Testis (tissue), 3 donors: ENCODE results near the gene GIPC2. TPM values are rescaled to one million over a fixed set of nuclear protein-coding genes. Genes with fewer than 3 reads are reported as not detected.

Experiments
- DNase-seq: peaks from one replicate; pipeline ENCODE4 v3.0.0-alpha.2; 2019
- H3K27ac ChIP-seq, 2 donors: fragments of 200-600 bp; sonication (generic); one replicate each; pipeline ENCODE4 v1.5.1; 2019
- H3K27me3 ChIP-seq: fragments of 200-600 bp; sonication (generic); one replicate; pipeline ENCODE4 v1.5.1; 2019
- H3K36me3 ChIP-seq: fragments of 200-600 bp; sonication (generic); one replicate; pipeline ENCODE4 v1.5.1; 2017; ENCODE audit warnings: low read depth; ENCODE audit errors: missing control alignments
- H3K4me1 ChIP-seq: fragments of 200-600 bp; sonication (generic); one replicate; pipeline ENCODE4 v1.5.1; 2019
- H3K4me3 ChIP-seq, 2 donors: fragments of 200-600 bp; sonication (generic); one replicate each; pipeline ENCODE4 v1.5.1; 2017 to 2019
- H3K9me3 ChIP-seq: fragments of 200-600 bp; sonication (generic); one replicate; pipeline ENCODE4 v1.5.1; 2017
- CTCF ChIP-seq, 3 experiments: fragments of 450-650 bp in 2 of 3; fragments of 200-600 bp in 1 of 3; sonication (generic) in 1 of 3; IDR thresholded peaks; one replicate each; pipeline ENCODE4 v1.5.1; 2016 to 2019; ENCODE audit warnings: antibody characterized with exemption in 3 of 3, mild to moderate bottlenecking in 2 of 3, moderate library complexity in 1 of 3
- POLR2A ChIP-seq: fragments of 450-650 bp; IDR thresholded peaks from one replicate; pipeline ENCODE4 v1.6.1; 2017; ENCODE audit warnings: antibody characterized with exemption, mild to moderate bottlenecking, moderate library complexity
- WGBS, 2 donors: methylation state at CpG; one replicate each; pipeline ENCODE4 v1.1.5; 2018; 5-methylcytosine and 5-hydroxymethylcytosine counted together
- intact Hi-C: fragments of 100-400 bp; cut with DNase I; formaldehyde crosslinking; loops from one replicate; pipeline ENCODE4 v1.15.1; 2023; ENCODE audit warnings: low total_unique reads
- polyA plus RNA-seq: library from polyadenylated mRNA; stranded (reverse); fragments of 350-450 nt; fragmentation: Illumina TruSeq; extraction: RNeasy Lipid Tissue Mini Kit (QIAGEN cat#74804); gene quantifications from one replicate; pipeline ENCODE4 v1.2.3, GENCODE V29; 2014; ENCODE audit warnings: low read depth, low replicate concordance; ENCODE audit not compliant: insufficient read depth
- total RNA-seq, 2 donors: library from RNA; depleted of rRNA; stranded (reverse); fragments of >200 nt; gene quantifications; one replicate each; pipeline ENCODE4 v1.2.3, GENCODE V29; 2016

The GIPC2 gene
- total and polyA plus RNA-seq, 3 donors from 2014 or later, result 1.9 to 2.4 (median 2.0) TPM

- Histone ChIP-seq H3K27ac (no peak overlapping the region), H3K4me3 (no peak overlapping the region), H3K27me3 (no peaks in the 10 kb centered on the region), H3K9me3 (no peaks in the 10 kb centered on the region), H3K36me3 (no peaks in the 10 kb centered on the region), H3K4me1 (no peaks in the 10 kb centered on the region)
- intact Hi-C loops, result no loop called here
- 57 to 81% methylated on average over 2 of the region's 2 CpGs for WGBS, 2 donors
- DNase-seq, result no peak
- TF ChIP-seq CTCF (IDR thresholded peaks at IDR 0.05), result no peak
- no peak for TF ChIP-seq POLR2A
Observed at GRCh38 chr1:78146205-78146771, 100.5 kb downstream of the GIPC2 start.

- TF ChIP-seq POLR2A, result no peak
- H3K36me3 ChIP-seq, result no peaks in the 10 kb centered on the region
- no peaks in the 10 kb centered on the region for H3K9me3 ChIP-seq
- H3K4me1 ChIP-seq, result no peaks in the 10 kb centered on the region
- no peak overlapping the region for H3K27ac ChIP-seq
- H3K27me3 ChIP-seq, result no peaks in the 10 kb centered on the region
- intact Hi-C loops, result no loop called here
- DNase-seq, result no peak
- WGBS, 2 donors, result 90 to 91% methylated on average over 5 of the region's 5 CpGs
- no peak overlapping the region for H3K4me3 ChIP-seq
Observed at GRCh38 chr1:78147031-78147430, 101.3 kb downstream of the GIPC2 start.

- Histone ChIP-seq H3K9me3 (no peaks in the 10 kb centered on the region), H3K4me3 (no peak overlapping the region), H3K27me3 (no peaks in the 10 kb centered on the region), H3K36me3 (no peaks in the 10 kb centered on the region), H3K4me1 (no peaks in the 10 kb centered on the region), H3K27ac (no peak overlapping the region)
- no peak for DNase-seq
- intact Hi-C loops, result no loop called here
- WGBS, 2 donors, result 69 to 85% methylated on average over 2 to 4 of the region's 4 CpGs
- TF ChIP-seq CTCF (IDR thresholded peaks at IDR 0.05) (no peak), POLR2A (no peak)
Observed at GRCh38 chr1:78153092-78153736, 107.4 kb downstream of the GIPC2 start.

- no peaks in the 10 kb centered on the region for H3K27me3 ChIP-seq
- H3K9me3 ChIP-seq, result no peaks in the 10 kb centered on the region
- 80 to 85% methylated on average over 4 of the region's 4 CpGs for WGBS, 2 donors
- intact Hi-C loops, result no loop called here
- no peaks in the 10 kb centered on the region for H3K36me3 ChIP-seq
- no peak overlapping the region for H3K27ac ChIP-seq
- no peaks in the 10 kb centered on the region for H3K4me1 ChIP-seq
- DNase-seq, result no peak
- TF ChIP-seq POLR2A, result no peak
- TF ChIP-seq CTCF (IDR thresholded peaks at IDR 0.05), result no peak
- no peak overlapping the region for H3K4me3 ChIP-seq
Observed at GRCh38 chr1:78155121-78155520, 109.4 kb downstream of the GIPC2 start.

GRCh38 chr1:78156805-78157521, 111.2 kb downstream of the GIPC2 start:
- intact Hi-C loops, result no loop called here
- Histone ChIP-seq H3K27me3 (no peaks in the 10 kb centered on the region), H3K27ac (no peak overlapping the region), H3K36me3 (no peaks in the 10 kb centered on the region), H3K9me3 (no peaks in the 10 kb centered on the region), H3K4me3 (no peak overlapping the region), H3K4me1 (no peaks in the 10 kb centered on the region)
- DNase-seq, result no peak
- TF ChIP-seq CTCF (IDR thresholded peaks at IDR 0.05), result no peak
- no peak for TF ChIP-seq POLR2A
